Measurements from ENCODE around the gene SPEG. TPM values are rescaled to one million over a fixed set of nuclear protein-coding genes. Genes with fewer than 3 reads are reported as not detected.

SPEG gene
- total RNA-seq, 4 donors from 2014 or later = 3.2 to 49.5 (median 10.2) TPM

DNA sequence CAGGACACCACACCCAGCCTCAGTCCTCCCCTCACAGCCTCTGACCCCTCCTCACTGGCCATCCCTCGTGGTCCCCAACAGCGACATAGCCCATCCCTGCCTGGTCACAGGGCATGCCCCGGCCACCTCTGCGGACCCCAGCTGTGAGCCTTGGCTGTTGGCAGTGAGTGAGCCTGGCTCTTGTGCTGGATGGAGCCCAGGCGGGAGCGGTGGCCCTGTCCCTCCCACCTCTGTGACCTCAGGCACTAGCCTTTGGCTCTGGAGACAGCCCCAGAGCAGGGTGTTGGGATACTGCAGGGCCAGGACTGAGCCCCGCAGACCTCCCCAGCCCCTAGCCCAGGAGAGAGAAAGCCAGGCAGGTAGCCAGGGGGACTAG lies 8.6 kb upstream of the SPEG start:
- H3K9me3 ChIP-seq = no peaks in the 10 kb centered on the region
- peak overlapping the region in 1 of 4 donors; percentile 56 for H3K27ac ChIP-seq
- H3K4me1 ChIP-seq = no peaks in the 10 kb centered on the region
- H3K36me3 ChIP-seq = no peaks in the 10 kb centered on the region
- TF ChIP-seq CTCF (IDR thresholded peaks at IDR 0.05) (no peak), POLR2A (IDR thresholded peaks at IDR 0.05) (no peak)
- no peak for DNase-seq
- no peaks in the 10 kb centered on the region for H3K27me3 ChIP-seq
- no peak overlapping the region for H3K4me3 ChIP-seq

DNA sequence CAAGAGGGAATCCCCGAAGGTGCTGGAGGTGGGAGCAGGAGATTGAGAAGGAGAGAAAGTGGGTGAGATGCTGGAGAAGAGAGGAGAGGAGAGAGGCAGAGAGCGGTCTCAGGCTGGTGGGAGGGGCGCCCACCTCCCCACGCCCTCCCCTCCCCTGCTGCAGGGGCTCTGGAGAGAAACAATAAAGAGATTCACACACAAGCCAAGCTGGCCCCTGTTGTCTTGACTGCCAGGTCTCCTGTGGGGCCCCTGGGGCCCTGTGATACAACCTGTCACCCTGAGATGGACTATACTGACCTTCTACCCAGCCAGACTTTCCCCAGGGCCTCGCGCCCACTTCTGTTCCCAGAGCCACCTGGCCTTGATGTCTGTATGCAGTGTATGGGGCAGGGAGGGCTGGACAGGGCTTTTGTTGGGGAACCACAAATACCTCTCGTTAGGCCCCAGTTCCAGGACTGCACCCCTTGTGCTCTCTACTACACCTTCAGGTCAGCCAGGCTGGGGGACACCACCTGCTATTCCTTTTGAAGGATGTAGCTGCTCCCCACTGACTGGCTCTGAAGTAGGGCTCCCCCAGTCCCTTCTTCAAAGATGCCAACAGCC lies 8.0 kb upstream of the SPEG start:
- Histone ChIP-seq H3K4me1 (no peaks in the 10 kb centered on the region), H3K36me3 (no peaks in the 10 kb centered on the region), H3K9me3 (no peaks in the 10 kb centered on the region), H3K27ac (peak overlapping the region in 1 of 4 donors; percentile 56), H3K4me3 (no peak overlapping the region), H3K27me3 (no peaks in the 10 kb centered on the region)
- peak in 1 of 3 donors; percentile 39 for DNase-seq
- no peak for TF ChIP-seq CTCF (IDR thresholded peaks at IDR 0.05)
- TF ChIP-seq POLR2A (IDR thresholded peaks at IDR 0.05) = no peak

- Histone ChIP-seq H3K9me3 (no peaks in the 10 kb centered on the region), H3K27ac (peak overlapping the region in 1 of 4 donors; percentile 44), H3K27me3 (no peaks in the 10 kb centered on the region), H3K36me3 (no peaks in the 10 kb centered on the region), H3K4me1 (no peaks in the 10 kb centered on the region), H3K4me3 (no peak overlapping the region)
- TF ChIP-seq CTCF (IDR thresholded peaks at IDR 0.05) (no peak), POLR2A (IDR thresholded peaks at IDR 0.05) (no peak)
- DNase-seq = no peak
Measured at GRCh38 chr2:219428469-219428868, 6.2 kb upstream of the SPEG start.

- Histone ChIP-seq H3K36me3 (no peaks in the 10 kb centered on the region), H3K4me3 (no peak overlapping the region), H3K9me3 (no peaks in the 10 kb centered on the region), H3K4me1 (peaks cover 0 to 6% (median 2%) of the 10 kb centered on the region in 4 donors), H3K27ac (peak overlapping the region in 1 of 4 donors; percentile 19), H3K27me3 (peaks cover 0 to 6% of the 10 kb centered on the region in 2 donors)
- no peak for TF ChIP-seq CTCF (IDR thresholded peaks at IDR 0.05)
- TF ChIP-seq POLR2A (IDR thresholded peaks at IDR 0.05) = no peak
- no peak for DNase-seq
Measured at GRCh38 chr2:219429958-219430606, 4.6 kb upstream of the SPEG start.

DNA sequence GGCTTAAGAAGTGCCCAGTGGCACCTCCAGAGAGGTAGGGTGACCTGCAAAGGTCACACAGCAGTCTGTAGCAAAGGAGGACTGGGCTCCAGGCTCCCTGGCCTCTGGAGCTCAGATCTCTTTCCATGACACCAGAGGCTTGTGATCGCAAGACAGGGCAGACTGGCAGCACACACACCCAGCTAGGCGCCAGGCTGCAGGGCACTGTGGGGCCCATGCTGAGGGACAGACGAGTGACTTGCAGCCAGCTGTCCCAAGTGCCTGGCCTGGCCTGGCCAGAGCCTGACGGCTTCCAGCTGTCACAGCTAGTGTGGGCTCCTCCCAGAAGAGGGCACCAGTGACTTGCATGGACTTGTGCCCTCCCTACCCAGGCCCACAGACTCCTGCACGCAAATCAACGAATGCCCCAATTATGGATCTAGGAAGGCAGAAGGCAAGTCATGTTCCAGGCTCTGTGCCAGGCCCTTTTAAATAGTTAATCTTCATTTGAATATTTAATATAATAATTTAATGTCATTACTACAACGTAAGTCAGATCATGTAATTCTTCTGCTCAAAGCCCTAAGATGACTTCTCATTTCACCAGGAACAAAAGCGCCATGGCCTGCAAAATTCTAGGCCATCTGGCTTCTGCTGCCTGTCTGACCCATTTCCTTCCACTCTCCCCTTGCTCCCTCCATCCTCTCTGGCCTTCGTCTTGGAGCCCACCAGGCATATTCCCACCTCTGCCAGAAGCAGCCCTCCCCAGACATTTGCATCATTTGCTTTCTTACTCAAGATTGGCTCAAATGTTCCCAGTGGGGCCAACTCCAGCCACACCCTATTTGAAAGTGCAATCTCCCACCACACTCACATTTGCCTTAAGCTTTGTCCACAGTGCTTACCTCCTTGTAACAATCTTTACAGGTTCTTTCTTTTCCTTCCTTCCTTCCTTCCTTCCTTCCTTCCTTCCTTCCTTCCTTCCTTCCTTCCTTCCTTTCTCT lies 3.7 kb upstream of the SPEG start:
- H3K4me3 ChIP-seq = no peak overlapping the region
- peaks cover 0 to 14% (median 5%) of the 10 kb centered on the region in 4 donors for H3K4me1 ChIP-seq
- no peaks in the 10 kb centered on the region for H3K36me3 ChIP-seq
- TF ChIP-seq POLR2A (IDR thresholded peaks at IDR 0.05) (no peak), CTCF (IDR thresholded peaks at IDR 0.05) (peak in 2 of 6 experiments; percentile 3 to 16)
- no peaks in the 10 kb centered on the region for H3K9me3 ChIP-seq
- H3K27me3 ChIP-seq = peaks cover 0 to 12% of the 10 kb centered on the region in 2 donors
- no peak for DNase-seq
- H3K27ac ChIP-seq = peak overlapping the region in 1 of 4 donors; percentile 19

Data from Peyer's patch (tissue), 4 donors.